Mammary epithelial cell (primary cell): ENCODE measurements around the gene DYNLT3.

Experiments used
- EZH2 ChIP-seq: IDR thresholded peaks from 2 replicates; pipeline ENCODE4 v1.6.1; 2012; ENCODE audit warnings: low read length, inconsistent platforms, borderline replicate concordance
- TF ChIP-seq, protein P1 (sequence below), 2 donors: IDR thresholded peaks in 1 of 2; conservative IDR thresholded peaks in 1 of 2; 2 replicates each; pipeline ENCODE4 v1.5.1; 2011 to 2012; ENCODE audit warnings: inconsistent platforms in 2 of 2, low read length in 2 of 2, mild to moderate bottlenecking in 2 of 2, control low read depth in 1 of 2, low read depth in 1 of 2; ENCODE audit not compliant: insufficient read depth in 1 of 2; ENCODE audit errors: extremely low read depth in 1 of 2

DNA sequence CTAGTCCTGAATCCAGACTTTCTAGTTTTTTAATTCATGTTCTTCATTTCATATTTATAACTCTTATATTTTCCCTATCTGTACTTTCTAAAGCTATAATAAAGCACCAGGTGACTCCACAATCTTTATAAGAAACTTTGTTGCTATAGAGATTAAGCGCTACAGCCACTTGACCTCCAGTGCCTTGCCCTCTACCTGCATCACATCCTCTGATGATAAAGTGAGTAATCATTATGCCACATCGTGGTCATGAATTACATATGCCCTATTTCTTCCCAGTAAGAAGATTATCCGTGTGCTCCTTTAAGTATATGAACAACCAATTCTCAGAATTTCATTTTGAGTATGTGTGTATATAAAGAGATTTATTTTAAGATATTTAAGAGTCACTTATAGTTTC lies 6.8 kb upstream of the DYNLT3 start:
- TF ChIP-seq, protein P1, sequence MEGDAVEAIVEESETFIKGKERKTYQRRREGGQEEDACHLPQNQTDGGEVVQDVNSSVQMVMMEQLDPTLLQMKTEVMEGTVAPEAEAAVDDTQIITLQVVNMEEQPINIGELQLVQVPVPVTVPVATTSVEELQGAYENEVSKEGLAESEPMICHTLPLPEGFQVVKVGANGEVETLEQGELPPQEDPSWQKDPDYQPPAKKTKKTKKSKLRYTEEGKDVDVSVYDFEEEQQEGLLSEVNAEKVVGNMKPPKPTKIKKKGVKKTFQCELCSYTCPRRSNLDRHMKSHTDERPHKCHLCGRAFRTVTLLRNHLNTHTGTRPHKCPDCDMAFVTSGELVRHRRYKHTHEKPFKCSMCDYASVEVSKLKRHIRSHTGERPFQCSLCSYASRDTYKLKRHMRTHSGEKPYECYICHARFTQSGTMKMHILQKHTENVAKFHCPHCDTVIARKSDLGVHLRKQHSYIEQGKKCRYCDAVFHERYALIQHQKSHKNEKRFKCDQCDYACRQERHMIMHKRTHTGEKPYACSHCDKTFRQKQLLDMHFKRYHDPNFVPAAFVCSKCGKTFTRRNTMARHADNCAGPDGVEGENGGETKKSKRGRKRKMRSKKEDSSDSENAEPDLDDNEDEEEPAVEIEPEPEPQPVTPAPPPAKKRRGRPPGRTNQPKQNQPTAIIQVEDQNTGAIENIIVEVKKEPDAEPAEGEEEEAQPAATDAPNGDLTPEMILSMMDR (conservative IDR thresholded peaks at IDR 0.05 in 1 of 2, IDR thresholded peaks at IDR 0.05 in 1 of 2; ENCODE audit: extremely low read depth in 1 of 2, insufficient read depth in 1 of 2, low read depth in 1 of 2, low read length in 2 of 2) = no peak
- TF ChIP-seq EZH2 = no peak
